Fibroblast of the aortic adventitia (primary cell): ENCODE data around the gene IQCB1. TPM values are rescaled to one million over a fixed set of nuclear protein-coding genes. Genes with fewer than 3 reads are reported as not detected.
"Not testable (repeated sequence)": the region's sequence is repeated elsewhere in the genome, so short reads cannot be mapped to it uniquely, and the experiment has no call there.

Experiments
- DNase-seq: peaks from one replicate; pipeline ENCODE4 v3.0.0-alpha.2; 2010; ENCODE audit warnings: low read depth
- H3K4me3 ChIP-seq: 2 replicates; pipeline ENCODE4 v1.5.1; 2011; ENCODE audit warnings: low read depth, mild to moderate bottlenecking, control low read depth, low read length, moderate library complexity
- total RNA-seq: library from RNA; depleted of rRNA; stranded (reverse); fragments of >200 nt; gene quantifications from 2 replicates; pipeline ENCODE4 v1.2.3, GENCODE V29; 2012; ENCODE audit warnings: low replicate concordance
- TF ChIP-seq, protein P1 (sequence below): IDR thresholded peaks from 2 replicates; pipeline ENCODE4 v1.5.1; 2011; ENCODE audit warnings: mild to moderate bottlenecking, low read length, control low read depth, inconsistent platforms; ENCODE audit not compliant: insufficient read depth

IQCB1 gene
- total RNA-seq, 1 donor: 19.5 TPM

DNA sequence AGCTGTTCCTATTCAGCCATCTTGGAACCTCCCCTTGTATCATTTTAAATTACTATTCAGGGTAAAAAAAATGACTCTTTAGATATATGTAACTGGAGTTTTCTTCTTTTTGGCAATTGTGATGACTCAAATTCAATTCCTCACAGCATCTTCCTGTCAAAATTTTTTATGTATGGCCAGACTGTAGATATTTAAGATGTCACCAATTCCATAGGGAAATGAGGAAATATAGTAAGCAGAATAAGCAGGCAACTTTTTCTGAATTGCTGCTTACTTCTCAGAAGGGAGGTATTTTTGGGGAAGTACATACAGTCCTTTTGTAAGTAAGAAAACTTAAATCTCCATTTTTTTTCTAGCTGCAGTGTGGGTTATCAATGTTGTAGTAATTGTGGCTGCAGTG, 28.9 kb upstream of the IQCB1 start:
- TF ChIP-seq, protein P1, sequence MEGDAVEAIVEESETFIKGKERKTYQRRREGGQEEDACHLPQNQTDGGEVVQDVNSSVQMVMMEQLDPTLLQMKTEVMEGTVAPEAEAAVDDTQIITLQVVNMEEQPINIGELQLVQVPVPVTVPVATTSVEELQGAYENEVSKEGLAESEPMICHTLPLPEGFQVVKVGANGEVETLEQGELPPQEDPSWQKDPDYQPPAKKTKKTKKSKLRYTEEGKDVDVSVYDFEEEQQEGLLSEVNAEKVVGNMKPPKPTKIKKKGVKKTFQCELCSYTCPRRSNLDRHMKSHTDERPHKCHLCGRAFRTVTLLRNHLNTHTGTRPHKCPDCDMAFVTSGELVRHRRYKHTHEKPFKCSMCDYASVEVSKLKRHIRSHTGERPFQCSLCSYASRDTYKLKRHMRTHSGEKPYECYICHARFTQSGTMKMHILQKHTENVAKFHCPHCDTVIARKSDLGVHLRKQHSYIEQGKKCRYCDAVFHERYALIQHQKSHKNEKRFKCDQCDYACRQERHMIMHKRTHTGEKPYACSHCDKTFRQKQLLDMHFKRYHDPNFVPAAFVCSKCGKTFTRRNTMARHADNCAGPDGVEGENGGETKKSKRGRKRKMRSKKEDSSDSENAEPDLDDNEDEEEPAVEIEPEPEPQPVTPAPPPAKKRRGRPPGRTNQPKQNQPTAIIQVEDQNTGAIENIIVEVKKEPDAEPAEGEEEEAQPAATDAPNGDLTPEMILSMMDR: no peak
- no peak overlapping the region for H3K4me3 ChIP-seq
- no peak for DNase-seq

DNA sequence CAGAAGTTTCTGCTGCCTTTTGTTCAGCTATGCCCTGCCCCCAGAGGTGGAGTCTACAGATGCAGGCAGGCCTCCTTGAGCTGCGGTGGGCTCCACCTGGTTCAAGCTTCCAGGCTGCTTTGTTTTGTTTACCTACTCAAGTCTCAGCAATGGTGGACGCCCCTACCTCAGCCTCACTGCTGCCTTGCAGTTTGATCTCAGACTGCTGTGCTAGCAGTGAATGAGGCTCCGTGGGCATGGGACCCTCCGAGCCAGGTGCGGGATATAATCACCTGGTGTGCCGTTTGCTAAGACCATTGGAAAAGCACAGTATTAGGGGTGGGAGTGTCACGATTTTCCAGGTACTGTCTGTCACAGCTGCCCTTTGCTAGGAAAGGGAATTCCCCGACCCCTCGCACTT, 28.4 kb upstream of the IQCB1 start:
- DNase-seq: not testable (repeated sequence)

DNA sequence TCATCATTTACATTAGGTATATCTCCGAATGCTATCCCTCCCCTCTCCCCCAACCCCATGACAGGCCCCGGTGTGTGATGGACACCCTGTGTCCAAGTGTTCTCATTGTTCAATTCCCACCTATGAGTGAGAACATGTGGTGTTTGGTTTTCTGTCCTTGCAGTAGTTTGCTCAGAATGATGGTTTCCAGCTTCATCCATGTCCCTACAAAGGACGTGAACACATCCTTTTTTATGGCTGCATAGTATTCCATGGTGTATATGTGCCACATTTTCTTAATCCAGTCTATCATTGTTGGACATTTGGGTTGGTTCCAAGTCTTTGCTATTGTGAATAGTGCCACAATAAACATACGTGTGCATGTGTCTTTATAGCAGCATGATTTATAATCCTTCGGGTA, 22.9 kb upstream of the IQCB1 start:
- not testable (repeated sequence) for DNase-seq, H3K4me3 ChIP-seq

More for the DNA sequence above, 28.4 kb upstream of the IQCB1 start:
- not testable (repeated sequence) for H3K4me3 ChIP-seq

DNA sequence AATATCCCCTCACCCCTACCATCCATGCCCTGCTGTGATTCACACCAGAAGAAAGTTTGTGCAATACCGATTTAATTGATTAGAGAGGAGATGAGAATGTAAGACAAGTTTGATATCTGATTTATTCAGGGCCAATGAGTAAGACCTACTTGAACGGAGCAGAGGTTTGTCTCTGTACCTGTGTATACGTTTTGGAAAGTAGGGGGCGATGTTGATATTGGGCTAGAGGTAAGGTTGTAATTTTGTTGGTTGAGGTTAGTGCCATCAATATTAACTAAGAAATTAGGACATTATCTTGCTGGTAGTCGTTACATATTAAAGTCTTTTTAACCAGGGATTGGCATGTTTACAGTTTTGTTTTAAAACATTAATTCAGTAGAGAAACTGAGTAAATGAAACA, 20.7 kb upstream of the IQCB1 start:
- TF ChIP-seq, protein P1: peak; percentile 14
- H3K4me3 ChIP-seq: no peak overlapping the region
- DNase-seq: no peak

DNA sequence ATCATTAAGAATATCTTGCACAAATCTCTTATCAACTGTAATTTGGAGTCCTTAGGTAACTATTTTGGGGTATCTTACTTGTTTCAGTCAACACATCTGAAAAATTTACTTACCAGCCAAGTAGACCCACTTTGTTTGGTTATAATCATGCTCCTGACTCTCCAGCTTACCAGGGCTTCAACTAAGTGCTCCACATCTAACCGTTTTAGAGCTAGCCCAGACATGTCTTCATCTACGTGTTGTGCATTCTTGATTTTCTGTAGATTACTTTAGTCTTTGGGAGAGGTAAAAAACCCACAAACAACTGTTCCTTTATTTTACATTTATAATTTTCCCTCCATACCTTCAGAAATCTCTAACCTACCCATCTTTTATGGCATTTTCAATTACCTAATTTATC, 17.4 kb upstream of the IQCB1 start:
- no peak overlapping the region for H3K4me3 ChIP-seq
- TF ChIP-seq, protein P1: no peak

DNA sequence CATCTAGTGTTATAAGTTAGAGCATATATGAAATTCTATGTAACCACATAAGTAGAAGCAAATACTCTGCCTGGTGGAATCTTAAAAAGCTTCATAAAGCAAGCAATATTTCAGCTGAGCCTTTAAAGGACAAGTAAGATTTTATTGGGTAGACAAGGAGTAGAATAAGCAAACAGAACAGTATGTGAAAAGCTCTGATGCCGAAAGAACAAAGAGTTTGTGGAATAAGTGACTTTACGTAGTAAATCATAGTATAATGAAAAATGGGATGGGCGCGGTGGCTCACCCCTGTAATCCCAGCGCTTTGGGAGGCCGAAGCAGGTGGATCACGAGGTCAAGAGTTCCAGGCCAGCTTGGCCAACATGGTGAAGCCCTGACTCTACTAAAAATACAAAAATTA, 10.0 kb upstream of the IQCB1 start:
- TF ChIP-seq, protein P1: no peak
- H3K4me3 ChIP-seq: no peak overlapping the region
- DNase-seq: no peak

More for the DNA sequence above, 17.4 kb upstream of the IQCB1 start:
- DNase-seq: no peak

DNA sequence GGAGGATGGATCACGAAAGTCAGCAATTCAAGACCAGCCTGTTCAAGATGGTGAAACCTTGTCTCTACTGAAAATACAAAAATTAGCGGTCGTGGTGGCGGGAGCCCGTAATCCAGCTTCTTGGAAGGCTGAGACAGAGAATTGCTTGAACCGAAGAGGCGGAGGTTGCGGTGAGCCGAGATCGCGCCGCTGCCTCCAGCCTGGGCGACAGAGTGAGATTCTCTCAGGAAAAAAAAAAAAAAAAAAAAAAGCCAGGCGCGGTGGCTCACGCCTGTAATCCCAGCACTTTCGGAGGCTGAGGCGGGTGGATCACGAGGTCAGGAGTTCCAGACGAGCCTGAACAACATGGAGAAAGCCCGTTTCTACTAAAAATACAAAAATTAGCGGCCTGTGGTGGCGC, 5.1 kb upstream of the IQCB1 start:
- TF ChIP-seq, protein P1: no peak
- no peak overlapping the region for H3K4me3 ChIP-seq
- no peak for DNase-seq

DNA sequence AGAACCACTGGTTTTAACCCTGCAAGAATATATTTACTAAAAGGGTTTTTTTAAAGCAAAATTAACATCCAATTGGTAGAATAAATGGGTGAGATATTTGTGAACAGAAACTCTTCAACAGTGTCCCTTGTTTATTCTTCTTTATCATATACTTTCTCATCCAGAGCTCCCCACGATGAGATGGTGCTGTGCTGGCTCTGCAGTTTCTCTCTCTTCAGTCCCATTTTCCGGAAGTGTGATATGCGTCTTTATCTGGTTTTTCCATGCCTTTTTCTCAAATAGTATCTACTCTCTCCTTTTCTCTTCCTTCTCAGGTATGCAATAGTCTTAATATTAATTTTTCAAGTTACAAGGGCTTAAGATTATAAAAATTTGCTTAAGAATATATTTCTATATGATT, 1.6 kb upstream of the IQCB1 start:
- TF ChIP-seq, protein P1: no peak
- DNase-seq: no peak
- no peak overlapping the region for H3K4me3 ChIP-seq
